Stomach (tissue), 19 donors: ENCODE measurements around the gene FLYWCH1. TPM values are rescaled to one million over a fixed set of nuclear protein-coding genes. Genes with fewer than 3 reads are reported as not detected.

Experiments used
- DNase-seq, 2 donors: peaks; one replicate each; pipeline versions ENCODE4 v3.0.0 to v3.0.0-alpha.2; 2013 to 2019
- H3K27ac ChIP-seq, 5 donors: fragments of 200-600 bp in 4 of 5; sonication (generic) in 4 of 5; one replicate each; pipeline ENCODE4 v1.5.1; 2013 to 2019; ENCODE audit warnings: mild to moderate bottlenecking in 1 of 5, moderate library complexity in 1 of 5
- H3K27me3 ChIP-seq, 3 donors: fragments of 200-600 bp; sonication (generic); one replicate each; pipeline ENCODE4 v1.5.1; 2017 to 2019; ENCODE audit warnings: mixed run types in 1 of 3
- H3K36me3 ChIP-seq, 4 donors: fragments of 200-600 bp; sonication (generic); 1 replicate in 3 of 4; 2 replicates in 1 of 4; pipeline ENCODE4 v1.5.1; 2016 to 2019
- H3K4me1 ChIP-seq, 4 donors: fragments of 200-600 bp; sonication (generic); one replicate each; pipeline ENCODE4 v1.5.1; 2016 to 2019
- H3K4me3 ChIP-seq, 4 donors: fragments of 200-600 bp; sonication (generic) in 3 of 4; one replicate each; pipeline ENCODE4 v1.5.1; 2016 to 2019; ENCODE audit warnings: mild to moderate bottlenecking in 1 of 4
- H3K9me3 ChIP-seq, 4 donors: fragments of 200-600 bp; sonication (generic); one replicate each; pipeline ENCODE4 v1.5.1; 2016 to 2019
- EP300 ChIP-seq: sonication (generic); formaldehyde crosslinking; IDR thresholded peaks from one replicate; pipeline ENCODE4 v1.6.1; 2017; ENCODE audit warnings: antibody characterized with exemption
- POLR2A ChIP-seq, 4 donors: fragments of 450-650 bp; IDR thresholded peaks; one replicate each; pipeline ENCODE4 v1.6.1; 2016; ENCODE audit warnings: antibody characterized with exemption in 4 of 4, control low read depth in 2 of 4, mild to moderate bottlenecking in 1 of 4, moderate library complexity in 1 of 4
- POLR2AphosphoS5 ChIP-seq, 3 donors: sonication (generic); formaldehyde crosslinking; IDR thresholded peaks; one replicate each; pipeline ENCODE4 v1.6.1; 2016; ENCODE audit warnings: antibody characterized with exemption in 3 of 3
- WGBS, 5 donors: extraction: QIAGEN DNeasy Blood & Tissue Kit in 3 of 5; methylation state at CpG; one replicate each; pipeline versions ENCODE4 v1.1.5 to v1.1.7; 2013 to 2018; 5-methylcytosine and 5-hydroxymethylcytosine counted together
- intact Hi-C: fragments of 100-400 bp; cut with DNase I; formaldehyde crosslinking; loops from one replicate; pipeline ENCODE4 v1.15.1; 2023; ENCODE audit warnings: low total_unique reads
- long read RNA-seq, 10 donors: transcript quantifications; one replicate each; lab custom pipeline, GENCODE V29; 2026
- polyA plus RNA-seq, 3 donors: library from polyadenylated mRNA; stranded (reverse); fragments of 200-250 nt; gene quantifications; one replicate each; pipeline ENCODE4 v1.2.3, GENCODE V29; 2013
- total RNA-seq, 5 donors: library from RNA; depleted of rRNA; stranded (reverse); fragments of >200 nt; gene quantifications; one replicate each; pipeline versions ENCODE4 v1.1.0 to v1.2.3, GENCODE V29; 2014 to 2016
- TF ChIP-seq, protein P1 (sequence below), 7 experiments: fragments of 450-650 bp in 4 of 7; fragments of 200-600 bp in 3 of 7; sonication (generic) in 3 of 7; IDR thresholded peaks; one replicate each; pipeline ENCODE4 v1.5.1; 2016 to 2019; ENCODE audit warnings: antibody characterized with exemption in 7 of 7, control low read depth in 2 of 7, mild to moderate bottlenecking in 1 of 7
- donor health status: healthy with polysubstance abuse.
- donor health status: Bipolar disorder and iron deficiency.
- donor health status: healthy.

The FLYWCH1 gene, protein sequence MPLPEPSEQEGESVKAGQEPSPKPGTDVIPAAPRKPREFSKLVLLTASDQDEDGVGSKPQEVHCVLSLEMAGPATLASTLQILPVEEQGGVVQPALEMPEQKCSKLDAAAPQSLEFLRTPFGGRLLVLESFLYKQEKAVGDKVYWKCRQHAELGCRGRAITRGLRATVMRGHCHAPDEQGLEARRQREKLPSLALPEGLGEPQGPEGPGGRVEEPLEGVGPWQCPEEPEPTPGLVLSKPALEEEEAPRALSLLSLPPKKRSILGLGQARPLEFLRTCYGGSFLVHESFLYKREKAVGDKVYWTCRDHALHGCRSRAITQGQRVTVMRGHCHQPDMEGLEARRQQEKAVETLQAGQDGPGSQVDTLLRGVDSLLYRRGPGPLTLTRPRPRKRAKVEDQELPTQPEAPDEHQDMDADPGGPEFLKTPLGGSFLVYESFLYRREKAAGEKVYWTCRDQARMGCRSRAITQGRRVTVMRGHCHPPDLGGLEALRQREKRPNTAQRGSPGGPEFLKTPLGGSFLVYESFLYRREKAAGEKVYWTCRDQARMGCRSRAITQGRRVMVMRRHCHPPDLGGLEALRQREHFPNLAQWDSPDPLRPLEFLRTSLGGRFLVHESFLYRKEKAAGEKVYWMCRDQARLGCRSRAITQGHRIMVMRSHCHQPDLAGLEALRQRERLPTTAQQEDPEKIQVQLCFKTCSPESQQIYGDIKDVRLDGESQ
- 100 to 1,000 TPM in 1 of 5 donors, 10 to 100 TPM in 4; 10.5 to 121 (median 26.5) TPM for total RNA-seq
- 10 to 100 TPM in 2 of 3 donors, 1 to 10 TPM in 1; 8.1 to 18.1 (median 12.0) TPM for polyA plus RNA-seq
- long read RNA-seq, donor 1, full-length matches to known transcripts = 1 of 1 reads
- long read RNA-seq, donor 1, partial matches to known transcripts = 0 of 1 reads
- long read RNA-seq, donor 1, other reads (novel, unspliced or antisense) = 0 of 1 reads
- long read RNA-seq, donor 2, full-length matches to known transcripts = 2 of 2 reads
- long read RNA-seq, donor 2, partial matches to known transcripts = 0 of 2 reads
- long read RNA-seq, donor 2, other reads (novel, unspliced or antisense) = 0 of 2 reads
- long read RNA-seq, donor 3, partial matches to known transcripts = 0 of 1 reads
- long read RNA-seq, donor 3, other reads (novel, unspliced or antisense) = 0 of 1 reads
- long read RNA-seq, donor 4 = 0 reads
- long read RNA-seq, donor 5, full-length matches to known transcripts = 9 of 9 reads
- long read RNA-seq, donor 5, partial matches to known transcripts = 0 of 9 reads
- long read RNA-seq, donor 5, other reads (novel, unspliced or antisense) = 0 of 9 reads
- long read RNA-seq, donor 6, full-length matches to known transcripts = 12 of 33 reads
- long read RNA-seq, donor 6, partial matches to known transcripts = 21 of 33 reads
- long read RNA-seq, donor 6, other reads (novel, unspliced or antisense) = 0 of 33 reads
- long read RNA-seq, donor 7, full-length matches to known transcripts = 2 of 2 reads
- long read RNA-seq, donor 7, partial matches to known transcripts = 0 of 2 reads
- long read RNA-seq, donor 7, other reads (novel, unspliced or antisense) = 0 of 2 reads
- long read RNA-seq, donor 8, full-length matches to known transcripts = 3 of 3 reads
- long read RNA-seq, donor 8, partial matches to known transcripts = 0 of 3 reads
- long read RNA-seq, donor 8, other reads (novel, unspliced or antisense) = 0 of 3 reads
- long read RNA-seq, donor 9, full-length matches to known transcripts = 2 of 2 reads
- long read RNA-seq, donor 9, partial matches to known transcripts = 0 of 2 reads
- long read RNA-seq, donor 9, other reads (novel, unspliced or antisense) = 0 of 2 reads
- long read RNA-seq, donor 10 = 0 reads

DNA sequence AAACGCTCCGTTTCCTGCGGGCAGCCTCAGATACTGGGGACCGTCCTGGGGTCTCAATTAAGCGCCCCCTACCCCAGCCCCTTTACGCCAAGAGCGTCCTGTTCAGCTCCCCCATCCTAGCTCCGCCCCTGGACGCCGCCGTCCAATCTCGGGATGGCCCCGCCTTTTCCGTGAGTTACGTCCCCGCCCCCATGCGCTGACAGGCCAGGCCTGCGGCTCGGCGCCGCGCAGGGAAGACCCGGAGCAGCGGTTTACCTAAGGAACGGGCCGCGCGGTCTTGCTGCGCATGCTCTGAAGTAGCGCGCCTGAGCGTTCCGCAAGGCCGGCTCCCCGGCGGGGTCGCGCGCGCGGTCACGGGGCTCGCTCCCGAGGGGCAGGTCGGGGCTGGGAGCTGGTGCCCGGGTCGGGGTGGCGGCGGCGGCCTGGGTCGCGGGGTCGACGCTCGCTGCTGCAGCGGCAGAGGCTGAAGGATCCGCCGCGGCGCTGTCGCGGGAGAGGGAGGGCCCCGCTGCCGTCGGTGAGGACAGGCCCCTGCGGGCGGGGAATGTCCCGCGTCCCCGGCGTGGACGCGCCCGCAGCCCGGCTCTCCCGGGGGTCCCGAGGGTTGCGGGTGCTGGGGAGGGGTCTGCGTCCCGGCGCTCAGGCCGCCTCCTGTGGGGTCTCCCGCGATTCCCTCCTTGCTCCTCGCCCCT is at the start of gene FLYWCH1:
Gene FLYWCH1, plus strand, starts transcription at position 294 of the 692 bp plus-strand sequence. CDS start 17,755 bp downstream, outside the sequence.
- 0 to 1% (median 0%) methylated on average over 35 to 76 of the region's 85 CpGs for WGBS, 5 donors
- Histone ChIP-seq H3K4me1 (peaks cover 8 to 29% (median 21%) of the 10 kb centered on the region in 4 donors), H3K4me3 (peak within 1 kb of the TSS; percentile 82 to 88 (median 86)), H3K36me3 (peaks cover 11 to 30% (median 28%) of the 10 kb centered on the region in 4 donors), H3K27me3 (no peaks in the 10 kb centered on the region), H3K27ac (peak within 1 kb of the TSS; percentile 75 to 94 (median 88)), H3K9me3 (no peaks in the 10 kb centered on the region)
- TF ChIP-seq, protein P1, sequence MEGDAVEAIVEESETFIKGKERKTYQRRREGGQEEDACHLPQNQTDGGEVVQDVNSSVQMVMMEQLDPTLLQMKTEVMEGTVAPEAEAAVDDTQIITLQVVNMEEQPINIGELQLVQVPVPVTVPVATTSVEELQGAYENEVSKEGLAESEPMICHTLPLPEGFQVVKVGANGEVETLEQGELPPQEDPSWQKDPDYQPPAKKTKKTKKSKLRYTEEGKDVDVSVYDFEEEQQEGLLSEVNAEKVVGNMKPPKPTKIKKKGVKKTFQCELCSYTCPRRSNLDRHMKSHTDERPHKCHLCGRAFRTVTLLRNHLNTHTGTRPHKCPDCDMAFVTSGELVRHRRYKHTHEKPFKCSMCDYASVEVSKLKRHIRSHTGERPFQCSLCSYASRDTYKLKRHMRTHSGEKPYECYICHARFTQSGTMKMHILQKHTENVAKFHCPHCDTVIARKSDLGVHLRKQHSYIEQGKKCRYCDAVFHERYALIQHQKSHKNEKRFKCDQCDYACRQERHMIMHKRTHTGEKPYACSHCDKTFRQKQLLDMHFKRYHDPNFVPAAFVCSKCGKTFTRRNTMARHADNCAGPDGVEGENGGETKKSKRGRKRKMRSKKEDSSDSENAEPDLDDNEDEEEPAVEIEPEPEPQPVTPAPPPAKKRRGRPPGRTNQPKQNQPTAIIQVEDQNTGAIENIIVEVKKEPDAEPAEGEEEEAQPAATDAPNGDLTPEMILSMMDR (IDR thresholded peaks at IDR 0.05) = peak in 1 of 7 experiments; percentile 11
- TF ChIP-seq POLR2AphosphoS5 (IDR thresholded peaks at IDR 0.05) = peak; percentile 73 to 97 (median 89)
- TF ChIP-seq POLR2A (IDR thresholded peaks at IDR 0.05) = no peak
- no peak for TF ChIP-seq EP300
- intact Hi-C loops = no loop called here
- DNase-seq = peak; percentile 99

DNA sequence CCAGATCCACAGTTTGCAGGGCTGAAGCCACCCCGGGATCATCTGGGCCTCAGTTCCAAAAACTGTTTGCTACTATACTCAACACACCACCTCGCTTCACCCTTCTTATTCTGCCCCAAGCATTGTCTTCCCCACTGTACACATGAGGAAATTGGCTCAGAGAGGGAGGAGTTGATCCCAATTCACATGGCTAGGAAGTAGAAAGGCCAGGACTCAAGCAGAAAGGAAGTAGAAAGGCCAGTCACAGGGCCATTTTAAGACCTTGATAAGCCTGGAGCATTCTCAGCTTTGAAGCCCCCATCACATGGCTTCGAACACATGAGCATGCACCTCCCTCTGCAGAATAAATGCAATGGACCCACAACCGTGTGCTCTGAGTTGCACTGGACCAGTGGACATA is 46.1 kb upstream of the FLYWCH1 start:
- Histone ChIP-seq H3K9me3 (peaks cover 4 to 8% (median 6%) of the 10 kb centered on the region in 4 donors), H3K4me3 (no peak overlapping the region), H3K36me3 (no peaks in the 10 kb centered on the region), H3K27me3 (peaks cover 0 to 24% (median 0%) of the 10 kb centered on the region in 3 donors), H3K27ac (no peak overlapping the region), H3K4me1 (peaks cover 5 to 12% (median 9%) of the 10 kb centered on the region in 4 donors)
- intact Hi-C loops = loop anchor here (10.0 kb wide), 1 partner anchor 81 kb away; the partner anchor contains the start of gene PRSS33
- DNase-seq = no peak
- 63 to 75% (median 71%) methylated on average over 4 of the region's 4 CpGs for WGBS, 5 donors
- TF ChIP-seq EP300 (no peak), POLR2A (IDR thresholded peaks at IDR 0.05) (no peak), POLR2AphosphoS5 (IDR thresholded peaks at IDR 0.05) (no peak)
- TF ChIP-seq, protein P1 (IDR thresholded peaks at IDR 0.05) = no peak

DNA sequence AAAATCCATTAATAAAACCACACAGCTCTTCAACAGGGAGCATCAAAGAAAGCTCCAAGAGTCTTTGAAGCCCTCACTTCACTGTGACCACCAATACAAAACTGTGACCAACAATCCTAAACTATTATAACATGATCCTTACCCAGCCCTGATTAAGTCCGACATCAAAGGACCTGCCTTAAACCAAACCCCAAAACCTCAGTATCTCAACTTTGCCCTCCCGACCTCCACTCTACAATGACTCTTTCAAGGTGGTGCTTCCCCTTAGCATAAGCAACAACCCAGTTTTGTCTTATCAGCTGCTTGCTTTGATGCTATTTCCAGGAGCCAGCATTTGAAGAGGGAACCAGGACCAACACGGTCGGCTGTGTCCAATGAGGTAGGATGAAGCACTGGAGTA is 45.3 kb upstream of the FLYWCH1 start:
- Histone ChIP-seq H3K27ac (no peak overlapping the region), H3K9me3 (peaks cover 0 to under 1% (median 0%) of the 10 kb centered on the region in 4 donors), H3K27me3 (peaks cover 0 to 20% (median 0%) of the 10 kb centered on the region in 3 donors), H3K36me3 (no peaks in the 10 kb centered on the region), H3K4me1 (peaks cover 5 to 12% (median 9%) of the 10 kb centered on the region in 4 donors), H3K4me3 (no peak overlapping the region)
- intact Hi-C loops = loop anchor here (10.0 kb wide), 1 partner anchor 82 kb away; the partner anchor contains the start of gene PRSS33
- 51 to 86% (median 60%) methylated on average over 4 of the region's 4 CpGs for WGBS, 5 donors
- TF ChIP-seq POLR2A (IDR thresholded peaks at IDR 0.05) (no peak), EP300 (no peak), POLR2AphosphoS5 (IDR thresholded peaks at IDR 0.05) (no peak)
- TF ChIP-seq, protein P1 (IDR thresholded peaks at IDR 0.05) = no peak
- DNase-seq = no peak
